HEK293T (cell line): ENCODE results near the gene ADAM22.

Experiments used
- ARNT ChIP-seq: fragments of 450-650 bp; IDR thresholded peaks from 2 replicates; pipeline ENCODE4 v1.6.1; 2017; ENCODE audit warnings: mild to moderate bottlenecking
- BHLHE40 ChIP-seq: fragments of 450-650 bp; IDR thresholded peaks from 2 replicates; pipeline ENCODE4 v1.6.1; 2016; ENCODE audit warnings: mild to moderate bottlenecking, moderate library complexity, borderline replicate concordance
- CTBP1 ChIP-seq: fragments of 450-650 bp; IDR thresholded peaks from 2 replicates; pipeline ENCODE4 v1.6.1; 2016; ENCODE audit warnings: borderline replicate concordance
- ELF4 ChIP-seq: fragments of 450-650 bp; IDR thresholded peaks from 2 replicates; pipeline ENCODE4 v1.6.1; 2017; ENCODE audit warnings: antibody characterized with exemption
- FOXA1 ChIP-seq: fragments of 450-650 bp; IDR thresholded peaks from 2 replicates; pipeline ENCODE4 v1.6.1; 2016; ENCODE audit warnings: mild to moderate bottlenecking
- FOXM1 ChIP-seq: fragments of 450-650 bp; IDR thresholded peaks from 2 replicates; pipeline ENCODE4 v1.6.1; 2017; ENCODE audit warnings: mild to moderate bottlenecking, borderline replicate concordance
- HDGF ChIP-seq: fragments of 450-650 bp; IDR thresholded peaks from 2 replicates; pipeline ENCODE4 v1.6.1; 2017; ENCODE audit warnings: antibody characterized with exemption, borderline replicate concordance
- LEF1 ChIP-seq: fragments of 450-650 bp; IDR thresholded peaks from 2 replicates; pipeline ENCODE4 v1.6.1; 2017; ENCODE audit warnings: mild to moderate bottlenecking, borderline replicate concordance
- NFRKB ChIP-seq: fragments of 450-650 bp; IDR thresholded peaks from 2 replicates; pipeline ENCODE4 v1.6.1; 2016; ENCODE audit warnings: mild to moderate bottlenecking, moderate library complexity
- SP1 ChIP-seq: fragments of 450-650 bp; IDR thresholded peaks from 2 replicates; pipeline ENCODE4 v1.6.1; 2017
- SUZ12 ChIP-seq: fragments of 450-650 bp; IDR thresholded peaks from 2 replicates; pipeline ENCODE4 v1.6.1; 2016; ENCODE audit warnings: mild to moderate bottlenecking
- ZNF384 ChIP-seq: fragments of 450-650 bp; IDR thresholded peaks from 2 replicates; pipeline ENCODE4 v1.6.1; 2016
- TF ChIP-seq, protein P1 (sequence below): fragments of 450-650 bp; IDR thresholded peaks from 2 replicates; pipeline ENCODE4 v1.6.1; 2016

DNA sequence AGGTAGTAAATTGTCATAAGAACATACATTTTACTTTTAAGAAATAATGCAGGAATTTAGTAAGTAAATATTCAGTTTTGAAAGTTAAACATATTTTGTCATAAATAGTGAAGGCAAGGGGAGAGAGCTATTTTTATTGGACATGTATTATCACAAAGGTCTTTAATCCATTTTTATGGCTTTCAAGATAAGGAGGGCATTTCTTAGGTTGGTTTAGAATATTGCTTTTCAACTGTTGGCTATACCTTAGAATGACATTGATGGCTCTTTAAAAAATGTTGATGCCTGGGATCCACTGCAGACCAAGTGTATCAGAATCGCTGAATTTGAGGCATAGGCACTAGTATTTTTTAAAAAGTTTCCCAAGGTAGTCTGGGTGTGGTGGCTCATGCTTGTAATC lies 34.0 kb downstream of the ADAM22 start:
- TF ChIP-seq SUZ12 (no peak), FOXM1 (no peak), FOXA1 (no peak), ELF4 (no peak), LEF1 (no peak), HDGF (no peak), ARNT (no peak), CTBP1 (no peak), BHLHE40 (no peak), ZNF384 (no peak), SP1 (no peak), NFRKB (no peak)
- TF ChIP-seq, protein P1, sequence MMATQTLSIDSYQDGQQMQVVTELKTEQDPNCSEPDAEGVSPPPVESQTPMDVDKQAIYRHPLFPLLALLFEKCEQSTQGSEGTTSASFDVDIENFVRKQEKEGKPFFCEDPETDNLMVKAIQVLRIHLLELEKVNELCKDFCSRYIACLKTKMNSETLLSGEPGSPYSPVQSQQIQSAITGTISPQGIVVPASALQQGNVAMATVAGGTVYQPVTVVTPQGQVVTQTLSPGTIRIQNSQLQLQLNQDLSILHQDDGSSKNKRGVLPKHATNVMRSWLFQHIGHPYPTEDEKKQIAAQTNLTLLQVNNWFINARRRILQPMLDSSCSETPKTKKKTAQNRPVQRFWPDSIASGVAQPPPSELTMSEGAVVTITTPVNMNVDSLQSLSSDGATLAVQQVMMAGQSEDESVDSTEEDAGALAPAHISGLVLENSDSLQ = no peak
